Mammary epithelial cell (primary cell): ENCODE results near the gene MAX.

Source experiments
- CTCF ChIP-seq, 2 donors: IDR thresholded peaks in 1 of 2; conservative IDR thresholded peaks in 1 of 2; 2 replicates each; pipeline ENCODE4 v1.5.1; 2011 to 2012; ENCODE audit warnings: inconsistent platforms in 2 of 2, low read length in 2 of 2, mild to moderate bottlenecking in 2 of 2, control low read depth in 1 of 2, low read depth in 1 of 2; ENCODE audit not compliant: insufficient read depth in 1 of 2; ENCODE audit errors: extremely low read depth in 1 of 2
- EZH2 ChIP-seq: IDR thresholded peaks from 2 replicates; pipeline ENCODE4 v1.6.1; 2012; ENCODE audit warnings: low read length, inconsistent platforms, borderline replicate concordance

DNA sequence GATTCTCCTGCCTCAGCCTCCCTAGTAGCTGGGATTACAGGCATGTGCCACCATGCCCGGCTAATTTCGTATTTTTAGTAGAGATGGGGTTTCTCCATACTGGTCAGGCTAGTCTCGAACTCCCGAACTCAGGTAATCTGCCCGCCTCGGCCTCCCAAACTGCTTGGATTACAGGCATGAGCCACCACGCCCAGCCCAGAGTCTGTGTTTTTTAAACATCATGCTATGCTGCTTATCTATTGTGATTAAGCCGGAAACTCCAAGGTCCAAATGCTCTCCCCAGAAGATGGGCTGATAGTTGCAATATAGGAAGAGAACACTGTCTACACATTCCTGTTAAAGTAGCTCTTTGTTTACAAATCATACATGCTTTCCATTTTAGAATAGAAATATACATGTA lies 30.5 kb upstream of the MAX start:
- TF ChIP-seq CTCF (conservative IDR thresholded peaks at IDR 0.05 in 1 of 2, IDR thresholded peaks at IDR 0.05 in 1 of 2; ENCODE audit: extremely low read depth in 1 of 2, insufficient read depth in 1 of 2, low read depth in 1 of 2, low read length in 2 of 2) (no peak), EZH2 (no peak)
